ENCODE measurements around the gene DNM2. TPM values are rescaled to one million over a fixed set of nuclear protein-coding genes. Genes with fewer than 3 reads are reported as not detected.

DNM2 gene
- total RNA-seq, 1 donor from 2014 or later = 77.4 TPM

DNA sequence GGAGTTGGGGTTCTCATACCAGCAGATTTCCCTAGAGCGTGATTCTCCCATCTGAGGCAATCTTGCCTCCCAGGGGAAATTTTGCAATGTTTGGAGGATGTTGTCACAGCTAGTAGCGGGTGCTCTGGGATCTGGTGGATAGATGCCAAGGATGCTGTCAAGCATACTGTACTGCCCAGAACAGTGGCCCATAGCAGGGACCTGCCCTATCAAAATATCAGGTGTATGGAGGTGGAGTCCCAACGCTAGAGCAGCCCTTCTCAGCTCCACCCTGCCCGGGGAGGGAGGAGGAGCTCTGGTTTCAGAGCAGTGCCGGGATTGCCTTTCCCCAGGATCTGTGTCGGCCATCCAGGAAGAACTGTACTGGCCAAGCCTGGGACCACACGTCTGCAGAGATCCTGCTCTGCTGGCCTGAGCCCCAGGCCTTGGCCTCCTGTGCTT lies 27.5 kb upstream of the DNM2 start:
- DNase-seq (ENCODE audit: low read depth in 2 of 2) = no peak

- DNase-seq (ENCODE audit: low read depth in 2 of 2) = no peak
Measured at GRCh38 chr19:10691178-10691881, 26.5 kb upstream of the DNM2 start.

DNA sequence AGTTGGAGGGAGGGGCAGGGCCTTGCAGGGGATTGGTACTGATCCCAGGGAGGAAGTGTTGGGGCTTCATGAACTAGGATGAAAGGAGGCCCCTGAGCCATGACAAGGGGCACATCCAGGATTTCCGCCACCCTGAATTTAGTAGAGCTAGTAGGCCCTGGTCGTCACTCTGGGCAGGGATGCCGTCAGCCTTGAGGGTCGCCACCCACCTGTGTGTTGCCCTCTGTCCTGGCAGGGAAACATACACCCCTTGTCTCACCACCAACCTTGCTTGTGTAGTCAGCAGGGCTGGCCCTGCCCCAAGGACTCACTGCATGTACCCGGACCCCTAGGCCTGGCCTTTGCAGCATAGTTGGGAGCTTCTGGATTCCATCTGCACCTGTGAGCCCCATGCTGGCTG lies 26.0 kb upstream of the DNM2 start:
- DNase-seq (ENCODE audit: low read depth in 2 of 2) = no peak

GRCh38 chr19:10692673-10693264 lies 25.1 kb upstream of the DNM2 start:
- no peak for DNase-seq (ENCODE audit: low read depth in 2 of 2)

DNA sequence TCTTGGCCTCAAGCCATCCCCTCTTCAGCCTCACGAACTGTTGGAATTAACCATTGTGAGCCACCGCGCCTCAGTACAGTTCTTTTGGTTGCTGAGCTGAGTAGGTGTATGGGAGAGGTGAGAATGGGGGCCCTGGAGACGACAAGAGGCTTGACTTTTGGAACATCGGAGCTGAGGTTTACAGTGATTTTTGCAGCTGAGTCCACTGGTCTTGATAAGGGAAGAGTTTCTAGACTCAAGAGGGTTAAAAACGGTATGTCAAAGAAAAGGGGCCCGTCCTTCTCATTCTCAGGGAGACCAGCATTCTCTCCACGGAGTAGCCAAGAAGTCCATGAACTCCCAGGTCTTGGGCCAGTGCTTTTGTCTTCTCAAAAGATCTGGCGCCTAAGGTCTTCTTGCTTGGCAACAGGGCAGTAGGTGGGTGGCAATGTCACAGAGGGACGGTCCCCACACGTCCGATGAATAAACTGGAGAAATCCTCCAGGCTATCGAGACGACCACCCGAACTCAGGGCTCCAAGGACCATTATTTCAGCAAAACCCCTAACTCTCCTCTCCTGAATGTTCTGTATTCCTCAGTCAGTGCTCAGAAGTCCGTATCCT lies 23.1 kb upstream of the DNM2 start:
- DNase-seq (ENCODE audit: low read depth in 2 of 2) = no peak

DNA sequence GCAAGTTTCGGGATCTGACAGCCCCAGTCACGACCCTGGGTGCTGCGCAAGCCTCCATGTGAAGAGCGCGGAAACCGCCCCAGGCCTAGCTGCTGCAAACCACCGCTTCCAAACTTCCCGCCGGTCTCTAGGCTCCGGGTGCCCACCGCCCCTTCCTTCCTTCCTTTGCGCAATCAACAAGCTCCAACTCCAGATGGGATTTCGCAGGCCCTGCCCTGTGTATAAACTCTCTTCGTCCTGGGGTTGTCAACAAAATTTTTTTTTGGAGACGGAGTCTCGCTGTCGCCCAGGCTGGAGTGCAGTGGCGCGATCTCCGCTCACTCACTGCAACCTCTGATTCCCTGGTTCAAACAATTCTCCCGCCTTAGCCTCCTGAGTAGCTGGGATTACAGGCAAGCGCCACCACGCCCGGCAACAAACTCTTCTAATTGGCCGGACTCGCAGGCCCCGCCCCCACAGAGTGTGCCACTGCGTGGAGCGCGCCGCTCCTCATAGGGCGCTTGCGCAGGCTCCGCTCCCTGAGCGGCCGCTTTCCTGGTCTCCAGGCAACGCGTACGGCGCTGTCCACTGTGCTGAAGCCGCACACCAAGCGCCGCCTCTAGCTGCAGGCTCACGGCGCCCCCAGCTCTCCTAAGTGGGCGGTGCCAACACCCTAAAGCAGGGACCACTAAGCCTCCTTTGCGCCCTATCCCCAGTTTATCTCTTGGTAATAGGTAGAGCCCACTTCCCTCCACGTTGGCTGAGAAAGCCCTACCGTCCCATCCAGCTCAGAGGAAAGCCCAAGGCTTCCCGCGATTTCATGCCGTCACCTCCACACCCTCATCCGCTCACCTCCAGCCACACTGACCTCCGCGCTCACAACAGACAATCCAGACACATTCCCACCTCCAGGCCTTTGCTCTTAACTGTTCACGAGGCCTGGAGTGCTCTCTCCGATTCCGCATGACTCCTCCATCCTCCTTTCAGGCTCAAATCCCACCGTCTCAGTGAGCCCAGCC lies 22.2 kb upstream of the DNM2 start:
- DNase-seq (ENCODE audit: low read depth in 2 of 2) = peak; percentile 91 to 97

DNA sequence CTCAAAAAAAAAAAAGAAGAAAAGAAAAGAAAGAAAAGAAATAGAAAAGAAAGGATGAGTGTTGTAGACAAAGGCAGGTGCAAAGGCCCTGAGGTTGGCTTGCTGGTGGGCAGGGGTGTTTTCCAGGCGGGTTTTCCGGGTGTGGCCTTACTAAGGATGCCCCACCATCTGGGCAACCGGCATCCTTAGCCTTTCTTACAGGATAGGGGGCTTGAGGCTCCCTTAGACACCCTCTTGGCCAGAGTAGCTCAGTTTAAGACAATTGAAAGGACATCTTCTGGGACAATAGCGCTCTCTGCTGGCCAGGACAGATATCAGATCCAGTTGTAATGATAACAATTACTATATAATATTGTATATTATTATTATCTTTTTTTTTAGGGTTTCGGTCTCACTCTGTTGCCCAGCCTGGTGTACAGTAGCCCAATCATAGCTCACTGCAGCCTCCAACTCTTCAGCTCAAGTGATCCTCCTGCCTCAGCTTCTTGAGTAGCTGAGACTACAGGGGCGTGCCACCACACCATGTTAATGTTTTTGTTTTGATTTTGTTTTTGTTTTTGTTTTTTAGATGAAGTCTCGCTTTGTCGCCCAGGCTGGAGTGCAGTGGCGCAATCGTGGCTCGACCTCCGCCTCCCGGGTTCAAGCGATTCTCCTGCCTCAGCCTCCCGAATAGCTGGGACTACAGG lies 18.1 kb upstream of the DNM2 start:
- DNase-seq (ENCODE audit: low read depth in 2 of 2) = peak; percentile 32 to 63

GRCh38 chr19:10701955-10702525 lies 15.8 kb upstream of the DNM2 start:
- DNase-seq (ENCODE audit: low read depth in 2 of 2) = peak in 1 of 2 donors; percentile 18

DNA sequence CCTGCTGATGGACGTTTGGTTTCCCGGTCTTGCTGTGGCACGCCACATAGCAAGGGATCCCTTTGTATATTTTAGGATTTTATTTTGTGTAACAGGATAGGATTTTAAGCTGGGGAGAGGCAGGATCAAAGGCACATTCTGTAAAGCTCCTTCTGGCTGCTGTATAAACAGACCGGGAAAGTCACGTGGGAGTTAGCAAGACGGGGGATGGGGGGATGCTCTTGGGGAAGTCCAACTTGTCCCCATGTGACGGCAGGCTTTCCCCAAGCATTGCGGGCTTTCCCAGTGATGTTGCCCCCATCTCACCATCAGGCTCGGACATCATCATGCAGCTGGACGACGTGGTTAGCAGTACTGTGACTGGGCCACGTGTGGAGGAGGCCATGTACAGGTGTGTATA lies 10.9 kb upstream of the DNM2 start:
- no peak for DNase-seq (ENCODE audit: low read depth in 2 of 2)

DNA sequence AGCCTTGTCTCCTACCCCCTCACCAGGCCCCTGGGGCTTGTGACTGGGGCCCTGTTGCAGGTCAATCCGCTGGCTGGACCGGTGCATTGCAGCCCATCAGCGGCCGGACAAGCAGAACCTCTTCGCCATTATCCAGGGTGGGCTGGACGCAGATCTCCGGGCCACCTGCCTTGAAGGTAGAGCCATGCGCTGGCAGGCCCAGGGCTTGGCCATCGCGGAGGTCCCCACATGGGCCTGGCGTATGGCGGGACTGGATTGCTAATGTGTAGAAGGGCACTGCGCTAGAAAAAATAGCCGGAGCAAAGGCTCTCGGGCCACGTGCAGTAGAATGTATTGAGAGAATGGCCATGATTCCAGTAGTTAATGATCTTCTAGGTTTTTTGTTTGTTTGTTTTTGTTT lies 10.4 kb upstream of the DNM2 start:
- no peak for DNase-seq (ENCODE audit: low read depth in 2 of 2)

DNA sequence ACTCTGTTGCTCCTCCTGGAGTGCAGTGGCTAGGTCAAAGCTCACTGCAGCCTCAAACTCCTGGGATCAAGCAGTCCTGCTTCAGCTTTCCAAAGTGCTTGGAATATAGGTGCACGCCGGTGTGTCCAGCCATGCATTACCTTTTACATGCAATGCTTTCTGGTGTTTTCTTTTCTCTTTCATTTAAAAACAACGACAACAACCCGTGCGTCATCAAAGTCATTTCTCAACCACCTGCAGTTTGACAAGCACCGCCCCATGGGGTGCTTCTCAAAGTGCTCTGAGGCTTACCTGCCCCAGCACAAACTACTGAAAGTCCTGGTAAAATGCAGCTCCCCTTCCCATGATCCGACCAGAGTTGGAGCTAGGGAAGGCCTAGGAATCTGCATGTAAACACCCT lies 9.6 kb upstream of the DNM2 start:
- DNase-seq (ENCODE audit: low read depth in 2 of 2) = no peak

DNA sequence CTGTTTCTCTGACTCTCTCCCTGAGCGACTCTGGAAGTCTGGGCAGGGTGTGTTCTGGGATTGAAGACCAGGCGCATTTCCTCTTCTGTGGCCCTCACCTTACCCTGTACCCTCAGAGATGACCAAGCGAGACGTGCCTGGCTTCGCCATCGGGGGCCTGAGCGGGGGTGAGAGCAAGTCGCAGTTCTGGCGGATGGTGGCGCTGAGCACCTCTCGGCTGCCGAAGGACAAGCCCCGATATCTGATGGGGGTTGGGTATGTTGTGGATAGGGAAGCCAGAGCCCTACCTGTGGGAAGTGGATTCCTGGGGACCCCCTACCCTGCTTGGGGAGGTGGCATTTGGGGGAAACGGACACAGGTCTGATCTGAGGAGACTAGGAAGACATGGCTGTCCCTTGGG lies 5.8 kb upstream of the DNM2 start:
- DNase-seq (ENCODE audit: low read depth in 2 of 2) = no peak

DNA sequence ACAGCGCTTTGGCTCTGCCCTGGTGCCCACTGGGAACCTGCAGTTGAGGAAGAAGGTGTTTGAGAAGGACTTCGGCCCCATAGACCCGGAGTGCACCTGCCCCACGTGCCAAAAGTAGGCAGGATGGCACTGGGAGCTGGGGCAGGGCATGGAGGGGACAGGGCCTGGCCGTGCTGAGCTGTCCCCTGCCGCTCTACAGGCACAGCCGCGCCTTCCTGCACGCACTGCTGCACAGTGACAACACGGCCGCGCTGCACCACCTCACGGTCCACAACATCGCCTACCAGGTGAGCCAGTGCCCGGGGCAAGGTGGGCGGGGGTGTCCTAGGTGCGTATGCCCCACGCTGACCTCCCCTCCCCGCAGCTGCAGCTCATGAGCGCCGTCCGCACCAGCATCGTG lies 5.1 kb upstream of the DNM2 start:
- no peak for DNase-seq (ENCODE audit: low read depth in 2 of 2)

GRCh38 chr19:10713317-10713716 lies 4.6 kb upstream of the DNM2 start:
- no peak for DNase-seq (ENCODE audit: low read depth in 2 of 2)

DNA sequence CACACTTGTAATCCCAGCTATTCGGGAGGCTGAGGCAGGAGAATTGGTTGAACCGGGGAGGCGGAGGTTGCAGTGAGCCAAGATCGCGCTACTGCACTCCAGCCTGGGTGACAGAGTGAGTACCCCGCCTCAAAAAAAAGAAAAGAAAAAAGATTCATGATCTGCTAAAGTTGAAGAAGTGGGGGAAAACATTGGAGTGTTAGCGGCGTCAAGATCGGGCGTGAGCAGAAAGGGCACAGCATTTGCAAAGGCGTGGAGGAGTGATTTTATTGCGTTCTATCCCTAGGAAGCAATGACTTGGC lies 874 bp upstream of the DNM2 start:
- DNase-seq (ENCODE audit: low read depth in 2 of 2) = no peak

- DNase-seq (ENCODE audit: low read depth in 2 of 2) = peak in 1 of 2 donors; percentile 55
Measured at GRCh38 chr19:10718205-10719196, 622 bp downstream of the DNM2 start.

GRCh38 chr19:10719466-10719961 lies 1.6 kb downstream of the DNM2 start:
- no peak for DNase-seq (ENCODE audit: low read depth in 2 of 2)

- no peak for DNase-seq (ENCODE audit: low read depth in 2 of 2)
Measured at GRCh38 chr19:10720607-10721125, 2.8 kb downstream of the DNM2 start.

GRCh38 chr19:10723591-10723990 lies 5.7 kb downstream of the DNM2 start:
- DNase-seq (ENCODE audit: low read depth in 2 of 2) = no peak

All from dermis microvascular lymphatic vessel endothelial cell (primary cell).